UCSD-AML1 (cell line): Measurements from ENCODE around the gene CCDC54.
"Not testable (repeated sequence)": the region's sequence is repeated elsewhere in the genome, so short reads cannot be mapped to it uniquely, and the experiment has no call there.

Experiments
- DNase-seq: peaks from one replicate; lab custom pipeline; 2025; ENCODE audit not compliant: unreplicated experiment; lab: John Stamatoyannopoulos, UW

Gene CCDC54

DNA sequence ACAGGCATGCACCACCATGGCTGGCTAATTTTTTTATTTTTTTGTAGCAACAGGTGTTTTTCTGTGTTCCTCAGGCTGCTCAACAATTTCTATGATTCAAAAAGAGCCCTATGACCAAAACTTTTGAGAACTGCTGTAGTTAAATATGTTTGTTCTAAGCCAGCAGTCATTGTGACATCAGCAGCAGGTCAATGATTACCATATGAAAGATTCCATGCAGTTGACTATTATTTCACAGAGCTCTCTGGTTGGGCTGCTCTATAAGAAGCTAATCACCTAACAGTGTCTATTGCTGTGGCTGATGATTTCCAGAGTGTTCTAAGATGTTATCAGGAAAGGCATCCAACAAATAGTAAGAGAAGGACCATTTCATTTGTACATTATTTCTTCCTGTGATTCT lies at the start of gene CCDC54:
TSS of gene CCDC54 (plus strand) at position 289 of the 400 bp plus-strand sequence. CDS start 149 bp downstream, outside the sequence.
- DNase-seq, result no peak

DNA sequence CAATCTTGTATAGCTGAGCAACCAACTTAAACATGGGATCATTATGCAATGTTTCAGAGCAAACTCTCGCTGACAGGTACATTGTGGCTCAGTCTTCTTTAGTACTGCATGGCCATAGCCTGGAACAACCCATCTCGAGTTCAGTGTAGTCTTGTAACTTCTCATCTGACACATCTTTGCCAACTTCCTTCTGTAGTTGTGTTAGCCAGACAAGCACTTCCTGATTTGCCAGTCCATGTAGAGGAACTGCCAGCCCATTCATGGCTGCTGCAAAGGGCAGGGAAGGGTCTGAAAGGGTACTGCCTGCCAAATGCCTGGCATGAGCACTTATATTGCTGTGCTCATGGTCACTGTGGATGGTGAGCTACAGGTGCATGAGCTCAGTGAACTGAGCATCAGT lies 49.2 kb upstream of the CCDC54 start:
- DNase-seq, result no peak

DNA sequence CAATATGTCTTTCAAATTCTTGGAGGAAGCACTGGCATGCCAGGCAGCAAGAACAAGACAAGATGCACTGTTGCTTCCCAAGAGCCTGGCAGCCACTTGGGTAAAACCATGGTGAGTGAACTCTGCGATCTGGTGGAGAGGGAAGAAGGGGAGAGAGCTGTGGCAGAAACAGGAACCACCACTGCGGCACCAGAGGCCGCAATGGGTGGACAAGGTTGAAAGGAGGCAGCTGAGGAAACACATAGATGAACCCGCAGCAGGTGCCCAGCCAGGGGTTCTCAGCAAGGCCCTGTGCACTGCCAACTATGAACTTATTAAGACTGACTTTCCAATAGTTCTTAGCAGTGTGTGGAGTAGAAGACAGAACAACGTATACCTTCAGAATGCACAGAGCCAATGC lies 48.2 kb upstream of the CCDC54 start:
- DNase-seq, result no peak

DNA sequence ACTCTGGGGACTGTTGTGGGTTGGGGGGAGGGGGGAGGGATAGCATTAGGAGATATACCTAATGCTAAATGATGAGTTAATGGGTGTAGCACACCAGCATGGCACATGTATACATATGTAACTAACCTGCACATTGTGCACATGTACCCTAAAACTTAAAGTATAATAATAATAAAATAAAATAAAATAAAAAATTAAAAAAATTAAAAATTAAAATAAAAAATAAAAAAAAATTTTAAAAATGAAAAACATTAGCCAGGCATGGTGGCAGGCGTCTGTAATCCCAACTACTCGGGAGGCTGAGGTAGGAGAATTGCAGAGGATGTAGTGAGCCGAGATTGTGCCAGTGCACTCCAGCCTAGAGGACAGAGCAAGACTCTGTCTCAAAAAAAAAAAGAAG lies 37.5 kb upstream of the CCDC54 start:
- DNase-seq, result not testable (repeated sequence)

DNA sequence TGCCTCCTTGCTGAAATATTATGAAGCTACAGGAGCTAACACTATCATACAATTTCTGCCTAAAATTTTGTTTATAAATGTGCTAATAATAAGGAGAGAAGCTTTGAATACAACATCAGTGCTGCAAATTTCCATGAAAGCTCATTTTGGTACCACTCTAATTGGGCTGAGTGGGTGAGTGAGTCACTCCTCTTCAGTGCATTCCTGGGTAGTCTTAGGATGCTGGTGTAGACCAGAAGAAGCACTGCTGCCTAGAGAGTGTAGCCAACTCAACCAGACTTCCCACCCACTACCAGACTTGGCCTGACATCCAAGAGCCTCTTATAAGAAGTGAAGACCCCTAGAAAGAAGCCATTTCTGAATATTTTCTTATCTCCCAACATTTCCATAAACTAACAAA lies 32.5 kb upstream of the CCDC54 start:
- DNase-seq, result no peak

DNA sequence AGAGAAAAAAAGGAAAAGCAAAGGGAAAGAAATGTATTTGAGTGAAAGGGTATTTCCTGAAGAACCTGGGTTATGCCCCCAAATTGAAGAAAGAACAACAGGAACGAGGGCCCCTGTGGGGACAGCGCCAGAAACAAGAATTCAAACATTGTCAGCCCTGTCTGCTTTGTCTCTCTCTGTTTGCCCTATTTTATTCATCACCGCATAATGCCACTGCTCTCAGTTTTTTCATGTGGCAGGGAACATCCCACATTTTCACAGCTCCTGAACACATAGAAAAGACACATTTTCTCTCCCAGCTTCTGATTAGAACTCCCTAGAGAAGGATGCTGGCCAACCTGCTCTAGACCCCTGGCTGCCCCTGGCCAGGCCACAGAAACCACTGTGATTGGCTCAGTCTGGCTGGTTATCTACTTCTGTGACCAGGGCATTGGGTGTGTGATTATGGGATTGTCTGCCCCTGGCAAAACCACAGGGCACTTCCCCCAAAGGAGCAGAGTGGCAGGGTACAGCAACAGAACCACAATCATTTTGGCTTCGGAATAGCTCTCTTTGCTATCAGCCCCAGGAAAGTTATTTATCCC lies 31.3 kb upstream of the CCDC54 start:
- peak; percentile 8 for DNase-seq

DNA sequence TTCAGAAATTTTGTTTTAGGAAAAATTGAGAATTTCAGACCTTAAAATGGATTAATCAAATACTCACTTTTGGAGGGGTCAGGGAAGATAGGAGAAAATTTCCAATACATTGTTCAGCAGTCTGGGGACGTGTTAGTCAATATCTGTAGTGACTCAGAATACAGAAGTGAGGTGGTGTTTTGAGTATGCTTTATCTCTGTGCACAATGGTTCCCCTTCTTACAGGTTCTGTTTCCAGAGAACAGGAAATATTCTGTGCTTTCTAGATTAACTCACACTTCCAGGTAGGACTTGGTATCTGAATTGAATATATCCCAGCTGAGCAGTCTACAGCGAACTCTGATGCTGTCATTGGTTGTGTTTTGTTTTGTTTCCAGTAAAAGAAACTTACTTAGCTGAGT lies 30.7 kb upstream of the CCDC54 start:
- no peak for DNase-seq

DNA sequence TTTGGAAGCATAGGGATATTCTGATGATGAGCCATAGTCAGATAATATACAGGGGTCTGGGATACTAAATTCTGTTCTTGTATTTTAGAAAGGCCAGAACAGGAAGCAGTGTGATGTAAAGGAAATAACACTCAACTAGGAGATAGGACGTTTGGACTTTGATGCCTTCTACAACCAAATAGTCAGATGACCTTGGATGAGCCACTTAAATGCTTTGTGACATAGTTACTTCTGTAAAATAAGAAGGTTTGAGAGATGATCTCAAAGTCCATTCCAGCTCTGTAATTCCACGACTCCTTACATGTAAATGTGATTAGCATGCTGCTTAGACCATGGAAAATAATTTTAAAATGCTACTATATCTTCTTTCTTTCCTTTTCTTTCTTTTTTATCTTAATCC lies 29.5 kb upstream of the CCDC54 start:
- DNase-seq, result no peak

DNA sequence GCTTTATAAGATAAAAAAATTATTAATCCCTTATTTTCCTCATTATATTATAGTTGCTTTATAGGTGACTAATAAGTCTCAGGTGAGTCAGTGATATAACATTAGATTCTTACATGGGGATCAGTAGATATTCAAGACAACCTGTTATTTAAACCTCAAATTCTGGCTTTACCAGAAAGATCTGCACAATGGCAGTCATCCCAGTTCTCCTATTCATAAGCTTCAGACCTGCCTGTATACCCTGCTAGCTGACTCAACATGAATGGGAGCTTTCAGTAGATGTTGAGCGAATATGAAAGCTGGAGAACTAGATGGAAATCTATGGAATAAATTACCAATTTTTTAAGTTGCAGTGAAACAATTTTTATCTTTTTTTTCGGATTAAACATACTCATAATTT lies 20.5 kb upstream of the CCDC54 start:
- no peak for DNase-seq

DNA sequence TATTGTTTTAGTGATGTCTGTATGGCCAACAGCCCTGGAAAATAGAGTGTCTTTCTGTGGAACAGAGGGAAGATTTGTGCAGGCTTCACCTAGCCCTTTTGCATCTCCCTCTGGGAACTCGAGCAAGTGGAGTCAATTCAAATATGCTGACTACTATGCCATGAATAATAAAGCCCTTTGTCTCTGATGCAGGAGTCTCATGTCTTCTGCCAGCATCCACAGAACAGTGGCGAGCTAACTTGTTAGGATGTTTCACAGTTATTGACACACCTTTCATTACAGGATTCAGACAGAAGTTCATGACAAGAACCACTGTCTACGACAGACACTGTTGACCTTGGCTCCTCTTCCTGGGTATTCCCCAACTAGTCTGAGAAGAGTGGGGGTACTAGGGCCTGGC lies 15.6 kb upstream of the CCDC54 start:
- DNase-seq, result no peak

DNA sequence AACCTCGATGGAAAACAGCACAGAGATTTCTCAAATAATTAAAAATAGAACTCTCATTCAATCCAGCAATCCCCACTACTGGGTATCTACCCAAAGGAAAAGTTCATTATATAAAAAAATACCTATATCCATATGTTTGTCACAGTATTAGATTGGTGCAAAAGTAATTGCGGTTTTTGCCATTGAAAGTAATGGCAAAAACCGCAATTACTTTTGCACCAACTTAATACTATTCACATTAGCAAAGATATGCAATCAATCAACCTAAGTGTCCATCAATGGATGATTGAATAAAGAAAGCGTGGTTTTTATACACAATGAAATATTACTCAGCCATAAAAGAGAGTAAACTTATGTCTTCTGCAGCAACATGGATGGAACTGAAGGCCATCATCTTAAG lies 12.2 kb upstream of the CCDC54 start:
- no peak for DNase-seq

DNA sequence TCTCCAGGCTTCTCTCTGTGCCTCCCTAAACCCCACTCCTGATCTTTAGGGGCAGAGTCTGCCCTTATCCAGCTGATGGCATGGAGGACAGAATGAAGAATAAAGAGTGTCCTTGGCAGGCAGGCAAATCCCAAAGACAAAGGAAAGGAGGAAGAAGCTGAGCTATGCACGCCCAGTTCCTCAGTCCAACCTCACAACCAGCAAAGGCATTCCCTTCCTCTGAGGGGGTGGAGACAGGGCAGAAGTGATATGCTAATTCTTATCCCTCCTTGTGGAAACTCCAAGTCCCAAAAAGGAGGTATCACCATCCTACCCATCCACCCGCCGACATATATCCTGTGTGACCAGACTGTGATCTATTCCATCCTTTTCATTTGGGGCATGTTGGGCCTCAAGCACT lies 10.5 kb upstream of the CCDC54 start:
- no peak for DNase-seq

DNA sequence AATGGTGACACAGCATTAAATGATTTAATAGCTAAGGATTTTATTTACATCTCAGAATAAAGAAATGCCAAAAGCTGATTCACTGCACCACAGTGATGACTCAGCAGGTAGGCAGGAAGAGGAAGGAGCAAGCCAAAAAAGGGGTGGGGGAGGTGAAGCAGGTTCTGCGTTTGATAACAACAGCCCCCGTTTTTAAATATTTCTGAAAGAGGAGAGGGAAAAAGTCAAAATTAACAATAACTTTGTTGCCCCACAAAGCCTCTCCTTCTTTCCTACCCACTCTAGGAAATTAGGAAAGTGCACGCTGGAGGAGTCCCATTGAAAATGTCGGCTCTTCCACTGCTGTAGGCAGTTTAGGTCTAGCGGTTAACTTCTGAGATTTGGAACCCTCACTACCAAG lies 9.9 kb upstream of the CCDC54 start:
- DNase-seq, result peak; percentile 8

DNA sequence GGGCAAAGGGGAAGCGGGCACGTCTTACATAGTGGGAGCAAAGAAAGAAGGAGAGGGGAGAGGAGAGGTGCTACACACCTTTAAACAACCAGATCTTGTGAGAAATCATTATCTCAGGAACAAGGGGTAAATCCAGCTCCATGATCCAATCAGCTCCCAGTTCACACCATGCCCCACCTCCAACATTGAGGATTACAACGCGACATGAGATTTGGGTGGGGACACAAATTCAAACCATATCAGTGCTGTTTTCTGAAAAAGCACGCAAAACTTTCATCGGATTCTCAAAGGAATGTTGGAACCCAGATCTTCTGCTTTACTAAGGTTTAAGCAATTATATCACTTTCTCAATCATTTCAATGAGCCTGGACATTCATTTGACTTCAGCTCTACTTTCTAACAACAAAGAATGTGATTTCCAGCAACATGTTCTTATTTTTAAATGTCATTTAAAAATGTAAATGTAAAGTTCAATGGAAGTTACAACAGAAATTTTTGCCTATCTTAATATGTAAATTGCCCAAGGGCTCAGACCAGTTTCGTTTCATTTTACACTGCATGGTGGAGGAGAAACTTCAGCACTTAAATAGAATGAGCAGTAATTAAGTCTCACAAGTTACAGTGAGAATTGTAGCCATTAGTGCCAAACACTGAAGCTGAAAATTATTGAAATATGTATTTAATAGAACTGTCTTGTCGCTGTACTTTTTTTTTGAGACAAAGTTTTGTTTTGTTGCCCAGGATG lies 8.4 kb upstream of the CCDC54 start:
- DNase-seq, result no peak

DNA sequence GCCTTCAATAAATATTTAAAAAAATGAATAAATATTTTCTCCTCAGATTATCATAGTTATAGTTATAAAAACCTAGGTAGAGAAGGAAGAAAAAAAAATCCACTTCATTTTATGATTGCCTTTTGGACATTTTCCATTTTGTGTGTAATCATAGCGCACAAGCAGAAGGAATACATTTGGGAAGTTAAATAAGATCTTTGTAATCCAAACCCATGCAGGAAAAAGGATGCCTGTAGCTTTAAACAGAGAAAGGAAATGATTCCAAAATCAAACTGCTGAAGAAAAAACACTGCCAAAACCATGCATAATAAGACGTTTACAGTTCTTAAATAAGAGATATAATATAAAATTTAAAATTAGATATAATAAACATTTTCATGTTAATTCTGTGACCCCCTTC lies 7.4 kb upstream of the CCDC54 start:
- DNase-seq, result no peak

DNA sequence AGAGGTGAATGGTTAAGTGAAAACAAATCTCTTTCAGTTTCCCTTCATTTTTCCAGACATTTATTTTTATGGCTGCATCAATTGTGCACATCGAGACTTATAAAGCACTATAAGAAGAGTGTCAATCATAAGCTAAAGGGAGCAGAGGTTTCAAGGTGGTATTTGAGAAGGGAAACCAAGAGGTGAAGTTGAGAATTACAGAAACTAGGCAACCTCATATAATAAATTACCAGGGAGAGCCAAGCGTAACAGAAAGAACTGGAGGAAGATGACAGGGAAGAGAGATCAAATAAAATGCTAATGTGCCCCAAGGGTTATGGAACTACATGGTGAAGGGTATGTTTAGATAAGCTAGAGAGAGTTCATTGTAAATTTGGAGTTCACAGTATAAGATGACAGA lies 6.3 kb upstream of the CCDC54 start:
- DNase-seq, result no peak

DNA sequence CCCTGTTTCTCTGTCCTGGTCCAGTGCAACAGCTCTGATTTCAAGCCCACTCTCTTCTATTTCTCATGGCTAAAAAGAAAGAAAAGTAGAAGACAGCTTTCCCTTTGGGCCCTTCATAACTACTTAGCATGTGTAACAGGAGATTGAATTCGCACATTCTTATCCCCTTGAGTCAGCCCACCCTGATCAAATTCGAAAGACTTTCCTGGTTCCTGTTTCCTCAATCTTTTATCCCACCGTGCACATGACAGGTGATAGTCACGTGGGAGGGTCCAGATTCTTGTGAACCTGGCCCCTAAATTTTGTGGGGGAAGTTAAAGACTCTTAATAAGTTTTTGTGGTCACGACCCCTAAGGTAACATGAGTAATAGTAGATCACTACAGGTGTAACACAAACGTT lies 4.7 kb upstream of the CCDC54 start:
- no peak for DNase-seq

DNA sequence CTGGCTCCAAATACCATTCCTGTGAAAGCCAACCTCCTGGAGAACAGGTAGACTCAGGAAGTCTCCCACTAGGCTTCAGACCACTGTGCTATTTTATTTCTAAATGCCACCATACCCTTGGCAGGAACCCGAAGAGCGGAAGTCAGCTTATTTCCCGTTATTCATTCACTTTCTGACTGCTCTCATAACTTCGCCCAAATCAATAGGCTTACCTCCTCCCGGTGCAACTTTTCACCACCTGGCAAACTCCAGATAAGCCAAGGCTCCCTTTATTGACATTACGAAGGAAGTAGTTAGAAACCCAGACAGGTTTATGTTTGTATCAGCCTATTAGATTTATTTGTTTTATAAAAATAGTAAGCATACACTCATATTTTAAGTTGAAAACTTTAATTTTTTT lies 3.3 kb upstream of the CCDC54 start:
- DNase-seq, result no peak

DNA sequence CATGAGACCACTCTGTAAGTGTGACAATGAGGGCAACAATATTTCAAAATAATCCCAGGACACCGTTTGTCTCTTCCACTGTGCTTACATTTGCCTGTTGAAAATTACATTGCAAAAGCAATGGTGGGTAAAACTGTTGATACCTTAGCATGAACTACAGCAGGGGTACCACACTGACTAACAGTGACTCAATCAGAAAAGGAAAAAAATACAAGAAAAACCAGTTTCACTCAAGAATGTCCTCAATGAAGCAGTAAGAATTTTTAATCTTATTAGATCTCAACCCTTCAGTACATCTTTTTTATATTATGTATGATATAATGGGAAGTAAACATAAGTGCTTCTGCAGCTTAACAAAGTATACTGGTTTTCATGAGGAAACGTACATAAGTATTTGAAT lies 1.6 kb upstream of the CCDC54 start:
- DNase-seq, result no peak

DNA sequence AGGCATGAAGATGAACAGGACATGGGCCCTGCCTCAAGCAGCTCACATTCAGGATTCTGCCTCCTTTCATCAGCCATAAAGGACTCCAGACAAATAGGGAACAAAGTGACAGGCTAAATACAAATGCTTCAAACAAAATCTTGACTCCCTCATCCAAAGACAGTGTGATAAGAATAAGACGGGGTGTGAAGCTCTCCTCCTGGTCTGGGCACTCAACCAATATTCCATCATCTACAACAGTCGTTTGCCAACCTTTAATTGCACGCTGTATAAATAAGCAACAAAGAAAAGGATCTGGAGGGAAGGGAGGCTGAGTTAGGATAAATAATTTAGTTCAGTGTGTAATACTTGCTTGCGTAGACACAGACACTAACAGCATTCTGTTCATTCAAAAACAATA lies 5.4 kb downstream of the CCDC54 start:
- DNase-seq, result no peak

DNA sequence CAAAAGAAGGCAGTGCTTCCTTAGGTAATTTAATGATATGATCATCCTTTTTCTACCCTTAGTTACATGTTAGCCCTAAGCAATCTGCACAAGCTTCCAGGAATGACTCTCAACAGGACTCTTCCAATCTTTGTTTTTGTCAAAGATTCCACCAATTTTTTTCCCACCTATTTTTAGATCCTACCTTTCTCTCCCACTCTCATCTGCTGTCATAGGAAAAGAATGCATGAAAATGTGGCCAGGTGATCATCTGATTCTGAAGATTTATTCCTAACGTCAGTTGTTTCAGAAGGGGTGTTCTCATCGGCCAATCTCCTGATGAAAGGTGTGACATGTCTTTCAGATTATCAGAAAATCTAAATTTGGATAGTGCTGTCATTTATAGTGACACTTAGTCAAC lies 7.2 kb downstream of the CCDC54 start:
- no peak for DNase-seq

DNA sequence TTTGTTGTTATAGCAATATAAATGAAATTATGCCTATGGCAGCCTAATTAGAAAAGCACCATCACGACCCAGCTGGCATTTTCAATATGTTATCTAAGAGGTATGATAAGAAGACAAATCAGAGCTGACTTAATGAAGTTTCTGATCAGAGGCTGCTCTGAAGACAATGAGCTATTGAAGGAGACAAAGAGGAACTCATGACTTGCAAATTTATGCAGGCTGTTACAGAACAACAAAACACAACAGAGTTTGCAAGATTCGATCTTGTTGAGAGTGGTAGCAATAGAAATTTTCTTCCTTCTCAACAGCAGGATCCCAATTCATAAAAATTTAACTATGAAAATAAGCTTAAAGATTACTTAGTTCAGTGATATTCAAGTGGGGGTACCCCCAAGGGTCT lies 7.7 kb downstream of the CCDC54 start:
- DNase-seq, result no peak

DNA sequence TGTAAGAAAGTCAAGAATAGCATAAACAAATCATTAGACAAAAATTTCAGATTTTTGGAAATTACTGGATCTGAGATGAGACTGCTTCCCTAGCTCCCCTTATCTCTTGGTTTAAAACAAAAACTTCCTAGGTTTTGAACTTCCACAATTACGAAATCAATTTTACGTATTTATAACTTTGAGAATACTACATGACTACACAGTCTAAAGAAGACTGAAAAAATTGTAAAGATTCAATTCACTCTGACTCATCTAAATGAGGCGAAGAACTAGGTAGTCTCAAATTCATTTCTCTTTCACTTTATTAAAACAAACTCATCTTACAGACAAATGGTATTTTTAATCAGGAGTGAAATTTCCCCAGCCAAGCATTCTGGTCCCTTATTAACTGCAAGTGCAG lies 10.3 kb downstream of the CCDC54 start:
- DNase-seq, result no peak
